ENCODE data around the gene MKKS.

MKKS gene

GRCh38 chr20:10433623-10434466 is at the start of gene MKKS:
TSS of gene MKKS (minus strand) at chr20:10434222. CDS start at chr20:10413514, 20,708 bp downstream.
- peak; percentile 90 for DNase-seq (ENCODE audit: low read depth)

DNA sequence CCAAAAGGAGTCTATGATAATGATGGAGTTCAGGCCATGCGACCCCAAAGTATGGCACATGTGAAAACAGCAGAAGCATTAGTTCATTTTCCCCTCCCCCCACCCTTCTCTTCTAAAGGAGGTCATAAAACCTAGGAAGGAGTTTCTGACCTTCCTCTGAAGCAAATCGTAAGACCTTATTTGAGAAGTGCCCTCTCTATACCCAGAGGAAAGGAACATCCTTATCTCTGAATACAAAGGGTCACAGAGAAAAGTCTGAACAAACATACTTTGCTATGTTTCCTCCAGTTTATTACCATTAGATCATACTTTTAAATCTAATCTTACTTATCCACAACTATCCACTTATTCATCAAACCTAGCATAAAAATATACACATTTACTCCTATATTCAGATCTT is 49.7 kb upstream of the MKKS start:
- no peak for DNase-seq (ENCODE audit: low read depth)

- DNase-seq (ENCODE audit: low read depth): no peak
These were observed 47.7 kb upstream of the MKKS start for GRCh38 chr20:10481676-10482075.

DNA sequence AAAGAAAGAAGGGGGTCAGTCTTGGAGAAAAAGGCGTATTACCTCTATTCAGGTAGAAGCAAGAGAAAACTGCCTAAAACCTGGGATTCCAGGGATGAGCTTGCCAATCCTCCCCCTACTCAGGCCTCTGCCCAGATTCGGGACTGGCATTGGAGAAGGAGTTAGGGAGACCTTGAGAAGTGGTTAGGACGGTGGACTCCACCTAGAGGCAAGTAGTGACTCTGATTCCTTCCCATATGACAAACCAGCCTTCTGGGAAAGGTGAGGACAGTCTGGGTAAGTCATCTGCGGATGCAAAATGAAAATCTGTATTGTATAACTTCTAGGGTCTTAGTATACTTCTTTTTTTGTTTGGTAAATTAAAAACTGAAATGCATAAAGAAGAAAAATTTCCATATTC is 44.9 kb upstream of the MKKS start:
- no peak for DNase-seq (ENCODE audit: low read depth)

- no peak for DNase-seq (ENCODE audit: low read depth)
These were observed 44.2 kb upstream of the MKKS start for GRCh38 chr20:10478205-10478604.

DNA sequence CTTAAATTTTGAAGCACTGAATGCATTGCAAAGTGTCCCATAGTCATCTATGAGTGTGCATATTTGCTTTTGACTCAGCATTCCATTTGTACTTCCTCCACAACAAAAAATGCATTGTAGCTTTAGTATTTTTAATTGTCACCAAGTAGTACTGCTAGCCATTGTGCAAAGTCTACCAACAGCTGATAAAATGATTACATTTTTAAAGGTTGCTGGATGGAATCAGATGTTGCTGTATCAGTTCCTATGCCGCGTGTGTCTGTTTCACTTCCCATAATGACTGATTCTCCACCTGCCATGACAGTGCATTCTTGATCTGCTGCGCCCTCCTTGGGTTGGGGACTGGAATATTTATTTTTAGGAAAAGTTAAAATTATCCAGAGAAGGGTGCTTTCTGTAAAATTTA is 42.3 kb upstream of the MKKS start:
- DNase-seq (ENCODE audit: low read depth): no peak

DNA sequence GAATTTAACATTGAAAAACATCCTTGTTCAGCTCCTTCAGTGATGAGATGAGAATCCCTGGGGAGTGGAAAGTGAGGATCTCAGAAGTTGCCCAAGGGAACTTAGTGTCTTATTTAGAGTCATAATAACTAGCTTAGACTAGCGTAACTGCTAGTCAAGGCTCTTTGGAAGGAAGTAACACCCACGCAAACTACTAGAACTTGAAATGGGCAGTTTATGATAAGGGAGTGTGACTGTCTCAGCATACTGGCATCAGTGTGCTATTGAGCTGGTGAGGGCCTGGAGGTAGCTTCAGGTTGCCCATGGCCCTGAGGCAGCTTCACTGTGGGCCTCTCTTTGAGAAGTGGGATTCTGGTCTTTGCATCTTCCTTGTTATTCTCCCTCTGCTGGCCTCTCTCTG is 41.2 kb upstream of the MKKS start:
- no peak for DNase-seq (ENCODE audit: low read depth)

- no peak for DNase-seq (ENCODE audit: low read depth)
These were observed 40.7 kb upstream of the MKKS start for GRCh38 chr20:10474606-10475184.

DNA sequence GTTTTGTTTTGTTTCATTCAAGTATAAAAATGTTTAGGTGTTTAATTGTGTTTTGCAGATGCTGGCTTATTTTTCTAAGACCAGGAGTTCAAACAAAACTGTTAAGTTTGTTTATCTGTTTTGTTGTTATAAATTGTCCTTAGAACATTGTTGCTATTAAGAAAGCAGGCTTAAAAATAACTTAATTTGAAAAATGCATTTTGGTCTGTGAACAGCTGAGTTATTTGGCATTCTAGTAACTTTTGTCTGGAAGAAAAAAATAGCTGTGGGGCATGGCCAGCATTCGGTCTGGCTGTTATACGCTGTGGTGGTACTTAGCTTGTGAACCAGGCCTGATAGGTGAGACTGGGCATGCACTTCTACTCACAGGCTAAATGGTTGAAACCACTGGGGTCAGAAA is 38.8 kb upstream of the MKKS start:
- no peak for DNase-seq (ENCODE audit: low read depth)

- no peak for DNase-seq (ENCODE audit: low read depth)
These were observed 36.3 kb upstream of the MKKS start for GRCh38 chr20:10470276-10470675.

DNA sequence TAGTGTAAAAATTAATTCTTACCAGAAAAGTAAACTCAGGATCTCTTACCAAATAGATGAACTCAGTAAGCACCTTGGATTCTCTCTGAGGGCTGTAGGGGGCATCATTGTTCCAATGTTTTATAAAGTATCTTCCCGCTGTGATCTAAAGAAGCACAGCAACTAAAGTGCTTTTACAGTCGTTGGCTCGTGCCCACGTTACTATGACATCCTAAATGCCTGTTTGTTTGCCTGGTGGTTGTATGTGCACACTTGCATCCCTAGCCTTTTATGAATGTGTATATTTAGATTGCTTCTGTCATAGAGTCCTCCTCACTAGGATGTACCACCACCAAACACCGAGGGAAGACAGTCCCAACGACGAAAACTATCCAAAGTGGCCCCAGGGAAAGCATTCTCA is 35.6 kb upstream of the MKKS start:
- DNase-seq (ENCODE audit: low read depth): peak; percentile 88

GRCh38 chr20:10469056-10469455 is 35.0 kb upstream of the MKKS start:
- no peak for DNase-seq (ENCODE audit: low read depth)

DNA sequence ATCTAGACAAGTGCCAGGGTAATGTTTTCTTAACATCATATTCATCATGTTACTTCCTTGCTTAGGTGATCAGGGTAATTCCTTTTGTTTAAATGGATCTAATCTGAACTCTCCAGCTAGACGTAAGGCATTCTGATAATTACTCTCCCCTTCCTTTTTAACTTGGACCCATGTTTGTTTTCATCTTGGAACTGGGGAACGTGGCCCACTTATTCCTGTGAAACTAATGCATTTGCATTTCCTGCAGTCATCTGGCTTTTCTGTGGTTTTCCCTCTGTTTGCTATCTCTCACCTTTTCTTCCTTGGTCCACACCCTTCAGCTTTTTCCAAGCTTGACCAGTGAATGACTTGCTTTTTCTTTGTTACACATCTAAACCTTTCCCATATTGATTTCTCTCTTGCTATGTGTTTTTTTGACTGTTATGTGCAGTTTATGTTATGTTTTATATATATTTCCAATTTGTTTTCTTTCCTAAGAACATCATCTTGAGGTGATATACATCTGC is 34.4 kb upstream of the MKKS start:
- DNase-seq (ENCODE audit: low read depth): no peak

DNA sequence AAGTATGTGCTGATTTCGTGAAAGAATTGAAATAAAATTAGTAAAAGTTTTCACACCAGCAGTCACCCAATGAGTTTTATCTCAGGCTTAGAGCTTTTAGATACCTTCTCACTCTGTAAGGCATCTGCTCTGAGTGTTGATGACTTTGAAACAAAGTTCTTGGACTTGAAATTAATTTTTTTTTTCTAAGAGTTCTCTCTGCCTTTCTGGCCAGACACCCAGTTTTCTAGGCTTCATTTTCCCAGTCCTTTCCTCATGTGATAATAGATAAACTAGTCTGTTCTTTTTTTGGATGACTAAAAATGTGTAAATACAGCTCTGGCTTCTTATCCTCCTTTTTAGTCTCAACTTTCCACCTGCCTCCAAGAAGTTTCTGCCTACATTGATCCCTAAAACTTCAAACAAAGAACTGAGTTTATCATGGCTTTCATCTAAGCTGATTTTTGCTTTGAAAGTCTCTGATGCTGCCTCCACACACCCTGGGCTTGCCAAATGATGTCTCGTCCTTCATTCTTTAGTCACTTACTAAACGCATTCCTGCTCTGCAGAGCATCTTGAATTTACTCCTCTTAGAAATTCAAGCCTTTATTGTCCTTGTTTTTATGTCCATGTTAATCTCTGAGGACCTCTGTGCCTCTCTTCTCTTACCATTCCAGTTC is 33.8 kb upstream of the MKKS start:
- no peak for DNase-seq (ENCODE audit: low read depth)

GRCh38 chr20:10466855-10467254 is 32.8 kb upstream of the MKKS start:
- no peak for DNase-seq (ENCODE audit: low read depth)

GRCh38 chr20:10466325-10466724 is 32.3 kb upstream of the MKKS start:
- DNase-seq (ENCODE audit: low read depth): peak; percentile 44

DNA sequence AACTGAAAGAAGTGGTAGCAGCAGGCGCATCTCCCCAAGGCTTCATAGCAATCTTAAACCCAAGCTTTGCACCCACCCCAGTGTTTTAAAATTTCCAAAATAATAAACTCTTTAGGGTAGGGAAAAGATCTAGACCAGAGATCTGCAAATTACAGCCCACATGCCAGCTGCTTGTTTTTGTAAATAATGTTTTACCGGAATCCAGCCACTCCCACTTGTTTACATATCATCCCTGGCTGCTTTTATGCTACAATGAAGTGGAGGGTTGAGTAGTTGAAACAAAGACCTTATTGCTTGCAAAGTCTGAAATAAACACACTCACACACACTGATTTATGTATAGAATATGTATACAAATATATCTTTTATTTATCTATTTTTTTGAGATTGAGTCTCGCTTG is 31.1 kb upstream of the MKKS start:
- no peak for DNase-seq (ENCODE audit: low read depth)

DNA sequence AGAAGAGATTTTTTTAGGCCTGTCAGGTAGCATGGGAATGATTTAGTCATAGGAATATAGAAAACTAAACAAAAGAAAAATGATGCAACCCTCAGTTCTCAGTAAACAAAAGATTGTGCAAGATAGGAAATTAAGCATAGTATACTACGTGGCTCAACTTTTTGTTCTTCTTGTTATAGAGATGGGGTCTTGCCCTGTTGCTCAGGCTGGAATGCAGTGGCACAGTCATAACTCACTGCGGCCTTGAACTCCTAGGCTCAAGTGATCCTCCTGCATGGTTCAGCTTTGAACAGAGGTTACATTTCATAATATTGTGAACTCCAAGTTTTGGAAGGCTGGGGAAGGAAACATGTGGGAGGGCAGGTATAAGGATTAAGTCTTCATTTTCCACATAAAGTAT is 29.6 kb upstream of the MKKS start:
- DNase-seq (ENCODE audit: low read depth): peak; percentile 29

GRCh38 chr20:10462516-10462915 is 28.5 kb upstream of the MKKS start:
- no peak for DNase-seq (ENCODE audit: low read depth)

GRCh38 chr20:10461495-10461894 is 27.5 kb upstream of the MKKS start:
- no peak for DNase-seq (ENCODE audit: low read depth)

DNA sequence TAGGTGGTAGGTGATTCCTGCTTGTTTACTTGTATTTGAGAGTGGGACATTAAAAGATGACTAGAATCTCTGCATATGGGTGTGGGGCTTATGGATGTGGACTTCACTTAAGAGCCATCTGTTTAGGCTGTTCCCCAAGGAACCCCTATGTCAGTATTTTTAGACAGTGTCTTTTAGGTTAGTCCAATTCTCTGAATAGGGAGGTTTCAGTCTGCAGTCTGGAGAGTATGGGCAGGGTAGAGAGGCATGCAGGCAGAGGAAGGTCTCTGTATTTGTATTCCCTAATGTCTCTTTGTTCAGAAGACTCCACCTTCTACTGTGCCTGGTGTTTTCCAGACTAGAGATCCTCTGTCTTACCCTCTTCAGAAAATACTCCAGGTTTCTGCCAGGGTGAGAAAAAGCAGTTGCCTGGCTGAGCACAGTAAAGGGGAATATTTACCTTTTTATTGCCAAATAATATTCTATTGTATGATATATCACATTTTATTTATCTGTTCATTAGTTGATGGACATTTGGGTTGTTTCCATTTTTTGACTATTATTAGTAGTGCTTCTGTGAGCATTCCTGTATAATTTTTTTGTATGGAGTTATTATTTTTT is 20.2 kb upstream of the MKKS start:
- no peak for DNase-seq (ENCODE audit: low read depth)

DNA sequence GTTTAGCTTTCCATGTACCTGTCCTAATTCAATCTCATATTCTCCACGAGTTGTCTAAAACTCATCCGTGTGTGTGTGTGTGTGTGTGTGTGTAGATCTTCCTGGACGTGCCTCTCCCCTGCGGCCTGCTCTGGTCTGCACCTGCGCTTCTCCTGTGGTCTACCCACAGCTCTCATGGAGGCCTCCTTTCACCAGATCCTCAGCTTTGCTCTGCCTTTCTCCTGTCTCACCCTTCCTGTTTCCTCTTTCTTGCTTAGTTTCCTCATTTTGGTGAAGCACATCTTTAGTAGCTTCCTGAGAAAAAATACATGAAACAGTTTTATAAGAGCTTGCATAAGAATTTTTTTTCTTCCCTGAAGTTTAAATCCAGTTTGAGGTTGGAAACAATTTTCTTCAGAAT is 19.2 kb upstream of the MKKS start:
- DNase-seq (ENCODE audit: low read depth): no peak

GRCh38 chr20:10449270-10449669 is 15.2 kb upstream of the MKKS start:
- no peak for DNase-seq (ENCODE audit: low read depth)

Measured in amniotic epithelial cell (primary cell).